ENCODE results near the gene NOL3. TPM values are rescaled to one million over a fixed set of nuclear protein-coding genes. Genes with fewer than 3 reads are reported as not detected.

NOL3 gene
- total and polyA plus RNA-seq, 2 of the 4 experiments (the other 2 are of a cell fraction): 6.1 to 17.2 TPM

DNA sequence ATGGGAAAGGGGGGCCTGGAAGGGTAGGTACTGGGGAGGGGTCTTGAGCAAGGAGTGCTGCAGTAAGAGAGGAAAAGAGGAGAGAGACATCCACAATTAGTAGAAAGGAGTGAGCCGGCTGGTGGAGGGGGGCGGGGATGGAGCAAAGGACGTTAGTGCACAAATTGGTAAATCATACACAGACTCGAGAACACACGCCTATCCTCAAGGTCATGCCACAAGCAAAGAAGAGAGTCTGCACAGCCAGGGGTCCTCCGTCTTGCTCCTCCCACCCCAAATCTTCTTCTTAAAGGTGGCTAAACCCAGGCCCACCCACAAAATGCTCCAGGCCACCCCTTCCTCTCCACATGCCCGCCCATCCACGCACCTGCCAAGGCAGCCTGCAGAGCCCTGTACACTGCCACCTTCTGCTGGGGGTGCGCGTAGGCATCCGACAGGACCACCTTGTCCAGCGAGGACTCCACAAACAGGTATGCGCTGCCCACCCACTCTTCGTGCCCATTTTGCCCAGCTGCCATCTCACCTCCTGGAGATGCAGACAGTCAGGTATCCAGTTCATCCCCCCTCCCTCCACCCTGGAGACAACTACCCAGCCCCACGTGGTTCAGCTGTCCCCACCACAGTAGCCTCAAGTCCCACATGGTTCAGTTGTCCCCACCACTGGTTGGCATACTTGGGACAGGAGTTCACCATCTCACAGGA, 14.0 kb upstream of the NOL3 start:
- ChIA-PET POLR2A (ENCODE audit: unreplicated experiment) (no interaction called here), CTCF (interaction anchor here (1.2 to 1.3 kb wide), 4 partner anchors 8 to 195 kb away, joined by 3 to 9 read pairs (median 4); partner anchors contain the start of genes CES3 and HSF4)
- Histone ChIP-seq H2BK120ac (ENCODE audit: low read depth, low read length) (no peak overlapping the region), H3K9me3 (ENCODE audit: control insufficient read depth, insufficient read depth, low read length) (no peaks in the 10 kb centered on the region), H2AK5ac (ENCODE audit: low read depth, low read length) (0 out of 2 replicates have a peak overlapping the region, but pooled peaks have one; percentile 6), H3K4me3 (ENCODE audit: insufficient read depth, low read depth, low read length) (no peak overlapping the region), H3K4ac (ENCODE audit: low read depth, low read length) (no peak overlapping the region), H3K14ac (replicated peaks; ENCODE audit: low read depth, low read length) (no peak overlapping the region), H3K9me1 (ENCODE audit: insufficient read depth, low read length) (peaks cover 2% of the 10 kb centered on the region; the same call in 1 of the 2 replicates), H3K36me3 (ENCODE audit: control insufficient read depth, insufficient read depth, low read length) (no peaks in the 10 kb centered on the region), H4K91ac (ENCODE audit: insufficient read depth, low read depth, low read length) (no peak overlapping the region), H3K79me1 (ENCODE audit: low read depth in 1 of 2, low read length in 2 of 2) (peaks cover 10 to 20% of the 10 kb centered on the region in 2 experiments; a peak in 2 of 4 replicates), H3K56ac (ENCODE audit: extremely low read depth, insufficient read depth, low read length) (no peak overlapping the region), H2BK15ac (ENCODE audit: low read depth, low read length) (no peak overlapping the region), H3K18ac (ENCODE audit: low read depth, low read length) (no peak overlapping the region), H2BK20ac (ENCODE audit: low read depth, low read length) (no peak overlapping the region), H3K27me3 (ENCODE audit: control insufficient read depth, insufficient read depth, low read length) (no peaks in the 10 kb centered on the region), H3K23ac (ENCODE audit: low read depth, low read length) (no peak overlapping the region), H4K20me1 (ENCODE audit: insufficient read depth, low read length) (peaks cover 30% of the 10 kb centered on the region), H4K5ac (ENCODE audit: low read depth, low read length) (no peak overlapping the region), H3K4me2 (ENCODE audit: low read depth, low read length) (no peak overlapping the region), H2AK9ac (replicated peaks; ENCODE audit: low read depth, low read length, poor library complexity) (peak overlapping the region; percentile 61), H3K4me1 (ENCODE audit: control insufficient read depth, insufficient read depth, low read length) (peaks cover 5% of the 10 kb centered on the region; the same call in 1 of the 2 replicates), H2AFZ (replicated peaks; ENCODE audit: low read length, poor library complexity) (no peak overlapping the region), H3K9ac (ENCODE audit: low read depth, low read length) (no peak overlapping the region), H4K8ac (ENCODE audit: low read depth in 2 of 2, low read length in 2 of 2) (no peak overlapping the region), H2BK5ac (ENCODE audit: low read depth, low read length, poor library complexity, severe bottlenecking) (no peak overlapping the region), H3K27ac (ENCODE audit: insufficient read depth, low read length) (no peak overlapping the region)
- BruUV-seq (replicated peaks): no TSS peak
- dilution Hi-C loops (cut with HindIII; ENCODE audit: low sequenced_read_pairs, unreplicated experiment) (no loop called here), intact Hi-C loops (cut with micrococcal nuclease) (loop anchor here (10.0 kb wide), 1 partner anchor 261 kb away; no protein-coding TSS in a partner anchor), in situ Hi-C loops (cut with MboI; ENCODE audit: low sequenced_read_pairs) (loop anchor here (5.0 kb wide), 1 partner anchor 194 kb away; the partner anchor contains the start of gene CES3)
- no peak for DNase-seq
- no peak for TF ChIP-seq MAZ (IDR thresholded peaks at IDR 0.05; ENCODE audit: borderline replicate concordance, low read depth, low read length)
- no peak for TF ChIP-seq SMC3 (IDR thresholded peaks at IDR 0.05; ENCODE audit: low read depth, low read length)
- TF ChIP-seq POLR2A (IDR thresholded peaks at IDR 0.05; ENCODE audit: low read depth, low read length): no peak
- TF ChIP-seq MAFK (IDR thresholded peaks at IDR 0.05; ENCODE audit: low read depth, low read length): no peak
- TF ChIP-seq CHD1 (IDR thresholded peaks at IDR 0.05; ENCODE audit: low read depth, low read length): no peak
- no peak for TF ChIP-seq CTCF (conservative IDR thresholded peaks at IDR 0.05; ENCODE audit: low read depth, low read length)
- no peak for TF ChIP-seq MXI1 (IDR thresholded peaks at IDR 0.05; ENCODE audit: borderline replicate concordance, low read depth, low read length)
- no peak for TF ChIP-seq CEBPB (IDR thresholded peaks at IDR 0.05; ENCODE audit: low read depth, low read length)
- no peak for TF ChIP-seq RFX5 (IDR thresholded peaks at IDR 0.05; ENCODE audit: low read depth, low read length)
- no peak for TF ChIP-seq NFE2L2 (IDR thresholded peaks at IDR 0.05; ENCODE audit: low read depth, low read length)
- no peak for TF ChIP-seq RCOR1 (IDR thresholded peaks at IDR 0.05; ENCODE audit: insufficient replicate concordance, low read length)
- TF ChIP-seq FOS (IDR thresholded peaks at IDR 0.05; ENCODE audit: low read depth, low read length): no peak
- no peak for ATAC-seq (ENCODE audit: low read depth)
- WGBS, 2 experiments (ENCODE audit: extremely low coverage in 2 of 2, insufficient read length in 1 of 2): 58% methylated on average over 9 of the region's 15 CpGs; no CpG with 5 or more reads in 1 of the 2 experiments
